ENCODE results near the gene KRT86. TPM values are rescaled to one million over a fixed set of nuclear protein-coding genes. Genes with fewer than 3 reads are reported as not detected.
"Not testable (repeated sequence)": the region's sequence is repeated elsewhere in the genome, so short reads cannot be mapped to it uniquely, and the experiment has no call there.

The KRT86 gene
- total RNA-seq, 1 donor from 2014 or later, result 3.4 TPM

- intact Hi-C loops (cut with micrococcal nuclease), result no loop called here
Measured at GRCh38 chr12:52308806-52309425, 34.5 kb downstream of the KRT86 start.

- intact Hi-C loops (cut with micrococcal nuclease), result no loop called here
Measured at GRCh38 chr12:52310622-52311284, 36.3 kb downstream of the KRT86 start.

GRCh38 chr12:52311285-52311648 is 36.8 kb downstream of the KRT86 start:
- intact Hi-C loops (cut with micrococcal nuclease), result no loop called here

DNA sequence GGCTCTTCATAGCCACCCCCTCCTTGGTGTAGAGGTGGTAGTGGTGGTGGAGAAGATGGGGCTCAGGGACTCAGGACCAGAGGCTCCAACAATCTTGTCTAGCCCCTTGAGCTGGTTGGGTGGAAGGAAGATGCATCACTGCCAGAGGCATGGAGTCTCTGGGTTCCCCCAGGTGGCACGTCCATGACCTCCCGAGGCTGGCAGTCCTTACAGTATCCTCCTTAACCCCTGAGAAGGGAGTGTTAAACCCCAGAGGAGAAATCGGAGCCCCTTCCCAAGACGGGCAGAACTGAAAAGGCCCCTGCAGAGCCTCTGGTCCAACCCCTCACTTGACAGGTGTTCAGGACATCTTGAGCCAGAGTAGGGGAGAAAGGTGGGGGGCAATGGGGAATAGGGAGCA is 37.6 kb downstream of the KRT86 start:
- intact Hi-C loops (cut with micrococcal nuclease), result no loop called here

DNA sequence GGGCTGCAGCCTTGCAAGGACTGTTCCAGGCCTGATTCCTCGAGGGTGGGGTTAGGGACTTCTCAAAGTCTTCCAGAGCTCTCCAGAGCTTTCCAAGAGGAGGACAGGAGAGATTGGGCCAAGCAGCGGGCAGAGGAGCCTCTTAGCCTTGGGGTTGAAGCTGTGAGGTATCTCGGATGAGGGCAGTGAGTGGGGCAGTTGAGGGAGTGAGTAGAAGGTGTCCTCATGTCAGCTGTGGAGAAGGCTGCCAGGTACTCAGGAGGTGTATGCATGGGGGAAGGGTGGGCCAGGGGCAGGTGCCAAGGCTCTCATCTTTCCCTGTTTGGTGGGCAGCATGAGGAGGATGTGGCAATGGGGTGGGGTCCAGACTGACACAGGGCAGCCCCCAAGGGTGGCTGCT is 39.0 kb downstream of the KRT86 start:
- intact Hi-C loops (cut with micrococcal nuclease), result no loop called here

DNA sequence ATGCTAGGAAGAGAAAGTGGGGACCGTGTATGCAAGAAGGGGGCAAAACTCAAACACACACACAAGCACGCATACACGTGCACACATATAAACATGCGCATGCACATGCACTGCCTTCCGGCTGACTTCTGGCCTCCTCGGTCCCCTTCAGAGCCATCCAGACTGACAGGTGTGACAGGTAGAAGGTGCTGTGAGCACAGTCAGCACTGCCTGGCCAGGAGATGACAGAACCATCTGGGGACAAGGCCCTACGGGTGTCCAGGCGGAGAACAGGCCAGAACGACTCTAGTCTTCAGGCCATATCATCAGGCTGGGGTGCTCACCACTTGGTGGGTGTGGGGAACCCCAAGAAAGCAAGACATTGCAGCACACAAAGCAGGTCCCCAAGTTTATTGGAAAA is 39.5 kb downstream of the KRT86 start:
- intact Hi-C loops (cut with micrococcal nuclease), result no loop called here

GRCh38 chr12:52314511-52314910 is 40.1 kb downstream of the KRT86 start:
- intact Hi-C loops (cut with micrococcal nuclease), result no loop called here

DNA sequence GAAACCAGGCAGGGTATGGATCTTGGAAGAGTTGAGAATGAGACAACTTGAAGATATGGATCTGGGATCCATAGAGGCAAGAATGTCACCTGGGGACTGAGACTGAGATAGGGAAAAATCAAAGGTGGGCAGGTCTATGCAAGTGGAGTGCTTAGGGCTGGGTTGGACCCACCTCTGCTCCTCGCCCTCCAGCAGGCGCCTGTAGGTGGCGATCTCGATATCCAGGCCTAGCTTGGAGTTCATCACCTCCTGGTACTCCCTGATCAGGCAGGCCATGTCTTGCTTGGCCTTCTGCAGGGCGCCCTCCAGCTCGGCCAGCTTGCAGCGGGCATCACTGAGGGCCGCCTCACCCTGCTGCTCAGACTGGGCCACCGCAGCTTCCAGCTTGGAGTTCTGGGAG is 41.3 kb downstream of the KRT86 start:
- intact Hi-C loops (cut with micrococcal nuclease), result not testable (repeated sequence)

DNA sequence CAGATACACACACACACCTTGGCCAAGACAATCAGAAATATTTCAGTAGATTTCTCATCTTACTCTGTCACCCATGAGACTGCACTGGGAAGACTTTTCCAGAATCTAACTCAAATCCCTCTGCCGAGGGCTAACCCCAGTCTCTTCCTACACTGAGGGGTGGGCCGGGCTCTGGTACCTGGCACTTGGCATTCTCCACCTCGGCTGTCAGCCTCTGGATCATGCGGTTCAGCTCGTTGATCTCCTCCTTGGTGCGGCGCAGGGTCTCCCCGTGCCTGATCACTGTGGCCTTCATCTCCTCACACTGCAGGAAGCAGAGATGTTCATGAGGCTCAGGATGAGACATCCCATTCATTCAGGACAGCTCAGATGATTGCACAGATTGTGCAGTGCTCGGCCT is 41.8 kb downstream of the KRT86 start:
- intact Hi-C loops (cut with micrococcal nuclease), result no loop called here

DNA sequence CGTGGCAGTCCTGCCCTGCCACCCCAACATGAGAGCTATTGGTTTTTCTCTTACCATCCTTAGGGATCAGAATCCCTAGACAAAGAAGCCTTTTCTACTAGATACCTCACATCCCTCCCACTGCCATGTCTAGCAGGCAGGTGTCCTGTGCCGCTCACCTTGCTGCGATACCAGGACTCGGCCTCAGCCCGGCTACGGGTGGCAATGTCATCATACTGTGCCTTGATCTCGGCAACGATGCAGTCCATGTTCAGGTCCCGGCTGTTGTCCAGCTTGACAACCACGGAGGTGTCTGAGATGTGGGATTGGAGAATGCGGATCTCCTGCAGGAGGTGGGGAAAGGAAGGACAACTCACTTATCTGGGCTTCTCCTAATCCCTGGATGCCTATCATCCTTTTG is 42.3 kb downstream of the KRT86 start:
- intact Hi-C loops (cut with micrococcal nuclease), result no loop called here

DNA sequence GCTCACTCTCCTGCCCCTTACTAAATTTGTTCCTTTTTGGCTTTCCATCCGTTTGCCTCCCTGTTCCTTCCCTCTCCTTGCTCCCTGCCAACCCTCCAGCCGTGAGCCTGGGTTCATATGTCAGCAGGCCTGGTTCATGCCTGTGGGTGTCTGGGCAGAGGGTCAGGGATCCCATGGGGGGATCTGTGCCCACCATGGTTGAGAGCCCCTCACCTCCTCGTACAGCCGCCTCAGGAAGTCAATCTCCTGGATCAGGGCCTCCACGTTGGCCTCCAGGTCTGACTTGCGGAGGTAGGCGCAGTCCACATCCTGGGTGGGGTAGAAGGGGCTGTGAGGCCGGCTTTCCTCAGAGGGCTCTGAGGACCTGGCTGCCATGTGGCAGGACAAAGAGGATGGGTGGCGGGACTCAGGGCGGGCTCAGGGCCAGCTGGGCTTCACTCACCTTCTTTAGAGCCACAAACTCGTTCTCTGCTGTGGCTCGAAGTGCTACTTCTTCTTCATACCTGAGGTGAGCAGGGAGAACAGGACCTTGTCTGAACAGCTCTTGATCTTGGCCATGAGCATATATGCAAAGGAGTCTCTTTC is 43.1 kb downstream of the KRT86 start:
- intact Hi-C loops (cut with micrococcal nuclease), result no loop called here

GRCh38 chr12:52318241-52318990 is 44.0 kb downstream of the KRT86 start:
- intact Hi-C loops (cut with micrococcal nuclease), result no loop called here

GRCh38 chr12:52319097-52319496 is 44.7 kb downstream of the KRT86 start:
- intact Hi-C loops (cut with micrococcal nuclease), result no loop called here

DNA sequence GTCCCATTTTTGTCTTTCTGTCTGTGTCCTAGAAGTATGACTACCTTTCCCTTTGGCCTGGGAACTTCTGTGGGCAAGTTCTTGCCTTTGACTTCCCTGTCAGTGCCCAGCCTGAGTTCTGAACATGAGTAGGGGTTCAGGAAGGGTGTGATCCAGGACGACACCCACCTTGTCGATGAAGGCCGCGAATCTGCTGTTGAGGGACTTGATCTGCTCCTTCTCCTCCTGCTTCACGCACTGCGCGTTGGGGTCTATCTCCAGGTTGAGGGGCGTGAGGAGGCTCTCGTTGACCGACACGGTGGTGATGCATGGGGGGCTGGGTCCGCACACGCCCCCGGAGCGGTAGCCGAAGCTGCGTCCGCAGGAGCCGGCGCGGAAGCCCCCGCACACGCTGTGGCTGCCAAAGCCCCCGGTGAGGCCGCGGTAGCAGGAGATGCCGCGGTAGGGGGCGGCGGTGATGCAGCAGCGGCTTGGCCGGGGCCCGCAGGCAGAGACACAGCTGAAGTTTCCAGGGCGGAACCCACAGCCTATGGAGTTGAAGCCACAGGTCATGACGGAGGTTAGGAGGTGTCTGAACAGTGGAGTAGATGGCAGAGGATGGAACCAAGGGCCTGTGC is 46.4 kb downstream of the KRT86 start, which contains the start of gene KRT83:
KRT83 (minus strand) TSS at position 615 of the 617 bp plus-strand sequence; CDS start at position 552, 63 bp downstream.
- intact Hi-C loops (cut with micrococcal nuclease), result no loop called here

DNA sequence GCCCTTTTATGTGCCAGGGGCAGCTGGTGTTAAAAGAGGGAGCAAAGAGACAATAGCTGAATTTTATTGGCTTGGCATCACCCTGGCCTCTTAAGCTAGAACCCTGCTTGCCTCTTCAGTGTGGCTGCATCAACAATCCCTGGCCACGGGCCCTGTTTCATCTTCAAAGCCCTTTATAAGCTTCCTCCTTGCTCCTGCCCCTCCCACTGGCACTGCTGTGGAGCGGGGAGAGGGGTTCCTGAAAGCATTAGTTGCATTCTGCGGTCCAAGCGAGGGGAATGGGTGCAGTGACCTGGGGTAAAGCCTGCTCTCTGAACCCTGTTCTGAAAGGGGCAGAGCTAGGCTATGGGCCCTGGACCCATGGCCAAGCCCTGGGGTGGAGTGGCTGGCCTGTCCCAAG is 47.0 kb downstream of the KRT86 start:
- intact Hi-C loops (cut with micrococcal nuclease), result no loop called here

GRCh38 chr12:52322069-52322468 is 47.6 kb downstream of the KRT86 start:
- intact Hi-C loops (cut with micrococcal nuclease), result no loop called here

DNA sequence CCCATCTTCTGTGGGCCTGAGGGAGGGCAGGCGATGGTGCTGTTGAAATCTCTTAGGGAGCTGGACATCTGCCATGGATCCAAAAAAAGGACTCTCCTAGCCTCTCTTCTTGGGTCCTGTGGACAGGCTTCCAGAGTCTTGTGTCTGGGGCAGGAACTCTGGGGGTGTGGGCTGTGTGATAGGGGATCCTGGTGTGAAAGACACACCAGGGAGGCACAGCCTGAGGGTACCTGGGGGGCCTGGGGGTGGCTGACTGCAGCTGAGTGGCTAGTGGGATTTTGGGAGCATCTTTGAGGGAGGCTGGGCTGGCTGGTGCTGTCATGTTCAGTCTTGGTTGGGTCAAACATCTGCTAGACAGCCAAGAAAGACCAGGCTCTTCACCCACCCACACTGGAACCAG is 48.6 kb downstream of the KRT86 start:
- intact Hi-C loops (cut with micrococcal nuclease), result no loop called here

DNA sequence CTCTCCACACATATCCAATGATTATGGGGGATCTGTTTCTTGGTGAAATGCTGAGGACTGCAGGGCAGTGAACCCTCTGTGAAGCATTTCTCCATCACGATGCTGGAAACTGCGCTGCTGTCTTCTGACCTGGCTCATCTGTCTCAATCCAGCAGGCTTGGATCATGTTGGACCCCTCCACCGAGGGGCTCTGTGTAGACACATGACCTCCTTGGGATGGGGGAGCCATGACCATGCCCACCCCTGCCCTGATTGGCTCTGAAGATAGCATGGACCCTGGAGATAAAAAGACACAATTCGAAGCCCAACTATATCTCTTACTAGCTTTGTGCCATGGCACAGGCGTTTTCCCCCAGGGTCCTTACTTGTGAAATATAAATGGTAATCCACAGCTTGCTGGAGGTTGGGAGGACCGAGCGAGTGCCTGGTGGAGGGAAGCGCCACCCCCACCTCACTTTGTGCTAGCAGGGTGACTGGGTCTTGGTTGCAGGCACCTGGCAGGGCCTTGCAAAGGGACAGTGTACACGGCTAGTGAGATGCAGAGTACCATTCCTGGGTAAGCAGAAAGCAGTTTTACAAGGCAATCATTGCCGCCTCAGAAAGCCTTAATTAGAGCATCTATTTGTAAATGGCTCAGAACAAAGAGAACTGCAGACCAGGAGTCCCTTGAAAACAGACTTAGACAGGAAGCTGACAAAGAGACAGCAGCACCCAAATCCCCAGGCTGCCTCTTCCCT is 49.1 kb downstream of the KRT86 start:
- intact Hi-C loops (cut with micrococcal nuclease), result no loop called here

- intact Hi-C loops (cut with micrococcal nuclease), result no loop called here
Measured at GRCh38 chr12:52324153-52324444, 49.7 kb downstream of the KRT86 start.

DNA sequence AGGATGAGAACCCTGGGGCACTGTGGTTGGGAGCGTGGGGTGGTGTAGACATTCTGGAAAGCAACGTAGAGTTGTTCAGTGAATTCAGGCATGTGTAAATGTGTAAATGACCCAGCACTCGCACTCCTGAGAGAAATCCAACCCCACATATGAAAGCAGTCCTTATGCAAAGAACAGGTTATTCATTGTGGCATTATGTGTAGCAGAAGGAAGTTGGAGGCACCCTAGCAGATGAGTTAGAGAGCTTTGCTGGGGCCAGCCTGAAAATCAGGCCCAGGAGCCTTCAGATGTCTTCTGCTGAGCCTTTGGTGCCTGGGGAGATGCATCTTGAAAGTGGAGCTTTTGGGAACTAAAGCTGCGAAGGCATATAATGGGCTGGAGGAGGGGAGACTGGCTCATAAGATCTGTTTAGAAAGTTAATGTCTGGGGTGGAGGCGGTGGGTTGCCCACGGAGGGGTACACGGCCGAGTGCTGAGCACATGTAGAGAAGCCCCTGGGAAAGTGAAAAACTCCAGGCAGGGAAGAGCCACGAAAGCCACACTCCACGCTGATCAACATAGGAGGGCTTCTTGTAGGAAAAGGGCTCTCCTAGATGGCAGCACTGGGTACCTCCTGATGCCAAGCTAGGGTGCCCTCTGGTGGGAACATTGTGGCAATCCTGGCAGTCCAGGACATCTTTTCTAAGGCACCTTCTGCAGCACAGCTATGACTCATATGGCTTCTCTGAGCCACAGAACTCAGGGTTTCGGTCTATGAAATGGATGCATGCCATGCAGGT is 52.8 kb downstream of the KRT86 start:
- intact Hi-C loops (cut with micrococcal nuclease), result loop anchor here (1.0 kb wide), 4 partner anchors 48 to 175 kb away; no protein-coding TSS in a partner anchor
